NCI-H2081 (cell line): ENCODE results near the gene HES2.
A peak's percentile ranks its signal among the peaks of the same experiment; 100 is the strongest.
"Not testable (repeated sequence)": the region's sequence is repeated elsewhere in the genome, so short reads cannot be mapped to it uniquely, and the experiment has no call there.

Experiments
- DNase-seq, 2 experiments: peaks; one replicate each; lab custom pipeline; 2025; lab: John Stamatoyannopoulos, UW

The HES2 gene

GRCh38 chr1:6419804-6420453 lies at the start of gene HES2:
TSS of gene HES2 (minus strand) at chr1:6419919. CDS start at chr1:6419820, 99 bp downstream.
- DNase-seq: no peak

GRCh38 chr1:6468729-6469461 lies 49.2 kb upstream of the HES2 start:
- no peak for DNase-seq

GRCh38 chr1:6467744-6468688 lies 48.3 kb upstream of the HES2 start:
- DNase-seq: no peak

- DNase-seq: no peak
Measured at GRCh38 chr1:6467224-6467623, 47.5 kb upstream of the HES2 start.

- DNase-seq: no peak
Measured at GRCh38 chr1:6466751-6467150, 47.0 kb upstream of the HES2 start.

GRCh38 chr1:6466023-6466422 lies 46.3 kb upstream of the HES2 start, which contains the start of gene TNFRSF25:
TSS of gene TNFRSF25 (minus strand) at chr1:6466173. CDS start at chr1:6466107, 66 bp downstream.
- no peak for DNase-seq

- DNase-seq: peak in 1 of 2 experiments; percentile 45
Measured at GRCh38 chr1:6465461-6466005, 45.8 kb upstream of the HES2 start.

- DNase-seq: no peak
Measured at GRCh38 chr1:6464915-6465314, 45.2 kb upstream of the HES2 start.

GRCh38 chr1:6464514-6464836 lies 44.8 kb upstream of the HES2 start:
- peak; percentile 14 to 43 for DNase-seq

- no peak for DNase-seq
Measured at GRCh38 chr1:6463120-6463412, 43.3 kb upstream of the HES2 start.

GRCh38 chr1:6462412-6463119 lies 42.8 kb upstream of the HES2 start:
- DNase-seq: no peak

GRCh38 chr1:6461538-6462411 lies 42.1 kb upstream of the HES2 start:
- DNase-seq: no peak

- DNase-seq: no peak
Measured at GRCh38 chr1:6461051-6461530, 41.4 kb upstream of the HES2 start.

GRCh38 chr1:6460301-6461050 lies 40.8 kb upstream of the HES2 start:
- DNase-seq: no peak

GRCh38 chr1:6459850-6460265 lies 40.1 kb upstream of the HES2 start:
- no peak for DNase-seq

GRCh38 chr1:6456800-6457466 lies 37.2 kb upstream of the HES2 start:
- no peak for DNase-seq

- DNase-seq: not testable (repeated sequence)
Measured at GRCh38 chr1:6455752-6456520, 36.2 kb upstream of the HES2 start.
